Kidney epithelial cell (primary cell): ENCODE data around the gene SELENOF. TPM values are rescaled to one million over a fixed set of nuclear protein-coding genes. Genes with fewer than 3 reads are reported as not detected.

Experiments
- DNase-seq: peaks from one replicate; pipeline ENCODE4 v3.0.0-alpha.2; 2010; ENCODE audit warnings: low read depth
- H3K27me3 ChIP-seq: 2 replicates; pipeline ENCODE4 v1.6.0; 2011; ENCODE audit warnings: low read length; ENCODE audit not compliant: control insufficient read depth, insufficient read depth
- H3K36me3 ChIP-seq: 2 replicates; pipeline ENCODE4 v1.5.1; 2011; ENCODE audit warnings: low read length; ENCODE audit not compliant: control insufficient read depth, insufficient read depth
- H3K4me3 ChIP-seq: 2 replicates; pipeline ENCODE4 v1.5.1; 2011; ENCODE audit warnings: low read depth, mild to moderate bottlenecking, control low read depth, low read length
- CTCF ChIP-seq: IDR thresholded peaks from 2 replicates; pipeline ENCODE4 v1.5.1; 2011; ENCODE audit warnings: mild to moderate bottlenecking, moderate library complexity, low read length, control low read depth, inconsistent platforms; ENCODE audit not compliant: insufficient read depth, poor library complexity, severe bottlenecking
- total RNA-seq: library from RNA; depleted of rRNA; stranded (reverse); fragments of >200 nt; gene quantifications from 2 replicates; pipeline ENCODE4 v1.2.3, GENCODE V29; 2015

The SELENOF gene
- 186 and 190 TPM in 2 replicates for total RNA-seq

GRCh38 chr1:86913896-86914600 is at the start of gene SELENOF:
TSS of gene SELENOF (minus strand) at chr1:86914126. CDS start at chr1:86914111, 15 bp downstream.
- peak; percentile 100 for DNase-seq
- no peak for TF ChIP-seq CTCF
- Histone ChIP-seq H3K4me3 (peak within 1 kb of the TSS; percentile 93), H3K27me3 (no peaks in the 10 kb centered on the region), H3K36me3 (no peaks in the 10 kb centered on the region)

DNA sequence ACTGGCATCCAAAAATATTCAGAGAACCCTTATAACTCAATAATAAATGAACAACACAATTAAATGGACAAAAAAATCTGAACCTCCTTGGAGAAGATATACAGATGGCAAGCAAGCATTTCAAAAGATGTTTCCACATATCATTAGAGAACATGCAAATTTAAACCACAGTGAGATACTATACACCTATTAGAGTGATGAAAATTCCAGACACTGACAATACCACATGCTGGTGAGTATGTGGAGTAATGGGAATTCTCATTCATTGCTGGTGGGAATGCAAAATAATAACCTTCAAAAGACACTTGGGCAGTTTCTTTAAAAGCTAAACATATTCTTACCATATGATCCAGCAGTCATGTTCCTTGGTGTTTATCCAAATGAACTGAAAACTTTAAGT is 46.6 kb upstream of the SELENOF start:
- H3K27me3 ChIP-seq = no peaks in the 10 kb centered on the region
- TF ChIP-seq CTCF = no peak
- no peak overlapping the region for H3K4me3 ChIP-seq
- DNase-seq = no peak
- H3K36me3 ChIP-seq = no peaks in the 10 kb centered on the region

- no peak for TF ChIP-seq CTCF
- Histone ChIP-seq H3K4me3 (no peak overlapping the region), H3K27me3 (no peaks in the 10 kb centered on the region), H3K36me3 (no peaks in the 10 kb centered on the region)
- no peak for DNase-seq
These were observed 43.3 kb upstream of the SELENOF start for GRCh38 chr1:86957221-86957620.

GRCh38 chr1:86956221-86956620 is 42.3 kb upstream of the SELENOF start:
- no peak for TF ChIP-seq CTCF
- H3K4me3 ChIP-seq = no peak overlapping the region
- no peaks in the 10 kb centered on the region for H3K36me3 ChIP-seq
- H3K27me3 ChIP-seq = no peaks in the 10 kb centered on the region
- DNase-seq = no peak

DNA sequence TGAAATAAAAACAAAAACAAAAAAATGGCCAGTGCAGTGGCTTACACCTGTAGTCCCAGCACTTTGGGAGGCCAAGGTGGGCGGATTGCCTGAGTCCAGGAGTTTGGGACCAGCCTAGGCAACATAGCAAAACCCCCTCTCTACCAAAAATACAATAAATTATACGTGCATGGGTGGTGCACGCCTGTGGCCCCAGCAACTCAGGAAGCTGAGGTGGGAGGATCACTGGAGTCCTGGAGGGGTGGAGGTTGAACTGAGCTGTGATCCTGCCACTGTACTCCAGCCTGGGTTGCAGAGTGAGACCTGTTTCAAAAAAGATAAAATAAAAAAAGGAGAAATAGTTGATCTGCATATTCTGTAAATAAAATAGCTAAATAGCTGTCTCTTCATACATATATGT is 41.8 kb upstream of the SELENOF start:
- Histone ChIP-seq H3K36me3 (no peaks in the 10 kb centered on the region), H3K27me3 (no peaks in the 10 kb centered on the region), H3K4me3 (no peak overlapping the region)
- TF ChIP-seq CTCF = no peak
- no peak for DNase-seq

- TF ChIP-seq CTCF = no peak
- H3K27me3 ChIP-seq = no peaks in the 10 kb centered on the region
- no peak for DNase-seq
- no peak overlapping the region for H3K4me3 ChIP-seq
- H3K36me3 ChIP-seq = no peaks in the 10 kb centered on the region
These were observed 39.2 kb upstream of the SELENOF start for GRCh38 chr1:86953167-86953566.
